SJCRH30 (cell line): ENCODE results near the gene CA7. TPM values are rescaled to one million over a fixed set of nuclear protein-coding genes. Genes with fewer than 3 reads are reported as not detected.
"Not testable (repeated sequence)": the region's sequence is repeated elsewhere in the genome, so short reads cannot be mapped to it uniquely, and the experiment has no call there.

ENCODE experiments used
- DNase-seq, 2 experiments: peaks; one replicate each; pipeline ENCODE4 v3.0.0-alpha.2; 2015 to 2020
- H3K27ac ChIP-seq: fragments of 250-450 bp; sonication (Bioruptor Pico); 2 replicates; pipeline ENCODE4 v1.5.1; 2020; ENCODE audit warnings: mild to moderate bottlenecking, moderate library complexity
- H3K27me3 ChIP-seq: fragments of 250-450 bp; sonication (Bioruptor Pico); 2 replicates; pipeline ENCODE4 v1.5.1; 2020; ENCODE audit warnings: mild to moderate bottlenecking, moderate library complexity
- H3K36me3 ChIP-seq: fragments of 250-450 bp; sonication (Bioruptor Pico); 2 replicates; pipeline ENCODE4 v1.5.1; 2020; ENCODE audit warnings: mild to moderate bottlenecking, moderate library complexity
- H3K4me1 ChIP-seq: fragments of 250-450 bp; sonication (Bioruptor Pico); 2 replicates; pipeline ENCODE4 v1.5.1; 2020; ENCODE audit warnings: mild to moderate bottlenecking, moderate library complexity
- H3K4me3 ChIP-seq: fragments of 250-450 bp; sonication (Bioruptor Pico); 2 replicates; pipeline ENCODE4 v1.5.1; 2020; ENCODE audit warnings: mild to moderate bottlenecking, moderate library complexity
- H3K9me3 ChIP-seq: fragments of 250-450 bp; sonication (Bioruptor Pico); replicated peaks from 2 replicates; pipeline ENCODE4 v1.5.1; 2020; ENCODE audit warnings: mild to moderate bottlenecking, moderate library complexity
- total RNA-seq: library from RNA; depleted of rRNA; stranded (reverse); fragments of >200 nt; shearing (Covaris generic); gene quantifications from 2 replicates; pipeline ENCODE4 v1.2.3, GENCODE V29; 2014

The CA7 gene
- total RNA-seq, 1 experiment from 2014 or later: not detected

- H3K27ac ChIP-seq: no peak overlapping the region
- no peaks in the 10 kb centered on the region for H3K4me1 ChIP-seq
- no peak overlapping the region for H3K4me3 ChIP-seq
- H3K9me3 ChIP-seq: no peaks in the 10 kb centered on the region
- no peak for DNase-seq
- H3K27me3 ChIP-seq: no peaks in the 10 kb centered on the region
- H3K36me3 ChIP-seq: no peaks in the 10 kb centered on the region
These were observed 7.2 kb downstream of the CA7 start for GRCh38 chr16:66851166-66851964.

- no peaks in the 10 kb centered on the region for H3K4me1 ChIP-seq
These were observed 9.3 kb downstream of the CA7 start for GRCh38 chr16:66853261-66854139.

GRCh38 chr16:66856184-66856730 is 12.0 kb downstream of the CA7 start:
- Histone ChIP-seq H3K36me3 (no peaks in the 10 kb centered on the region), H3K9me3 (no peaks in the 10 kb centered on the region), H3K4me1 (peaks cover 5% of the 10 kb centered on the region), H3K27ac (no peak overlapping the region), H3K4me3 (no peak overlapping the region), H3K27me3 (no peaks in the 10 kb centered on the region)
- no peak for DNase-seq

More at GRCh38 chr16:66853261-66854139, 9.3 kb downstream of the CA7 start:
- no peaks in the 10 kb centered on the region for H3K36me3 ChIP-seq
- no peak overlapping the region for H3K27ac ChIP-seq
- H3K27me3 ChIP-seq: no peaks in the 10 kb centered on the region
- no peaks in the 10 kb centered on the region for H3K9me3 ChIP-seq
- H3K4me3 ChIP-seq: no peak overlapping the region
- no peak for DNase-seq

GRCh38 chr16:66856801-66857200 is 12.6 kb downstream of the CA7 start:
- Histone ChIP-seq H3K27ac (no peak overlapping the region), H3K27me3 (no peaks in the 10 kb centered on the region), H3K4me3 (no peak overlapping the region), H3K36me3 (no peaks in the 10 kb centered on the region), H3K4me1 (peaks cover 5% of the 10 kb centered on the region), H3K9me3 (no peaks in the 10 kb centered on the region)
- no peak for DNase-seq

GRCh38 chr16:66857437-66857836 is 13.2 kb downstream of the CA7 start:
- no peaks in the 10 kb centered on the region for H3K27me3 ChIP-seq

GRCh38 chr16:66858740-66859396 is 14.7 kb downstream of the CA7 start:
- Histone ChIP-seq H3K4me3 (no peak overlapping the region), H3K27me3 (no peaks in the 10 kb centered on the region), H3K36me3 (no peaks in the 10 kb centered on the region), H3K9me3 (no peaks in the 10 kb centered on the region), H3K4me1 (peaks cover 5% of the 10 kb centered on the region), H3K27ac (no peak overlapping the region)
- DNase-seq: peak; percentile 78 to 84

More at GRCh38 chr16:66857437-66857836, 13.2 kb downstream of the CA7 start:
- H3K36me3 ChIP-seq: no peaks in the 10 kb centered on the region
- H3K27ac ChIP-seq: no peak overlapping the region
- H3K4me3 ChIP-seq: no peak overlapping the region
- no peak for DNase-seq
- no peaks in the 10 kb centered on the region for H3K9me3 ChIP-seq
- peaks cover 5% of the 10 kb centered on the region for H3K4me1 ChIP-seq

- DNase-seq: no peak
- H3K36me3 ChIP-seq: no peaks in the 10 kb centered on the region
- H3K4me1 ChIP-seq: peaks cover 5% of the 10 kb centered on the region
- H3K9me3 ChIP-seq: no peaks in the 10 kb centered on the region
- H3K27me3 ChIP-seq: no peaks in the 10 kb centered on the region
- no peak overlapping the region for H3K4me3 ChIP-seq
- no peak overlapping the region for H3K27ac ChIP-seq
These were observed 15.3 kb downstream of the CA7 start for GRCh38 chr16:66859397-66860068.

GRCh38 chr16:66862023-66862520 is 17.9 kb downstream of the CA7 start:
- DNase-seq: no peak
- Histone ChIP-seq H3K4me1 (peaks cover 5% of the 10 kb centered on the region), H3K27ac (no peak overlapping the region), H3K27me3 (no peaks in the 10 kb centered on the region), H3K4me3 (no peak overlapping the region), H3K9me3 (no peaks in the 10 kb centered on the region), H3K36me3 (no peaks in the 10 kb centered on the region)

- no peaks in the 10 kb centered on the region for H3K27me3 ChIP-seq
- no peak overlapping the region for H3K27ac ChIP-seq
- H3K9me3 ChIP-seq: no peaks in the 10 kb centered on the region
- H3K36me3 ChIP-seq: no peaks in the 10 kb centered on the region
- no peak for DNase-seq
- peaks cover 5% of the 10 kb centered on the region for H3K4me1 ChIP-seq
- H3K4me3 ChIP-seq: no peak overlapping the region
These were observed 19.5 kb downstream of the CA7 start for GRCh38 chr16:66863707-66864106.

- H3K27me3 ChIP-seq: no peaks in the 10 kb centered on the region
- H3K9me3 ChIP-seq: no peaks in the 10 kb centered on the region
- H3K4me1 ChIP-seq: peaks cover 5% of the 10 kb centered on the region
- no peak overlapping the region for H3K27ac ChIP-seq
- no peaks in the 10 kb centered on the region for H3K36me3 ChIP-seq
- no peak overlapping the region for H3K4me3 ChIP-seq
- no peak for DNase-seq
These were observed 25.2 kb downstream of the CA7 start for GRCh38 chr16:66869424-66869823.

- H3K36me3 ChIP-seq, H3K9me3 ChIP-seq, H3K27me3 ChIP-seq, DNase-seq, H3K27ac ChIP-seq, H3K4me3 ChIP-seq: not testable (repeated sequence)
- H3K4me1 ChIP-seq: peaks cover 16% of the 10 kb centered on the region
These were observed 27.1 kb downstream of the CA7 start for GRCh38 chr16:66871363-66871762.

GRCh38 chr16:66871840-66872239 is 27.6 kb downstream of the CA7 start:
- H3K9me3 ChIP-seq: no peaks in the 10 kb centered on the region
- DNase-seq: no peak
- H3K36me3 ChIP-seq: no peaks in the 10 kb centered on the region
- peaks cover 16% of the 10 kb centered on the region for H3K4me1 ChIP-seq
- no peak overlapping the region for H3K27ac ChIP-seq
- no peaks in the 10 kb centered on the region for H3K27me3 ChIP-seq
- no peak overlapping the region for H3K4me3 ChIP-seq

GRCh38 chr16:66872559-66872942 is 28.3 kb downstream of the CA7 start:
- DNase-seq: no peak
- Histone ChIP-seq H3K27me3 (no peaks in the 10 kb centered on the region), H3K4me3 (peak overlapping the region; percentile 28), H3K9me3 (no peaks in the 10 kb centered on the region), H3K27ac (no peak overlapping the region), H3K4me1 (peaks cover 16% of the 10 kb centered on the region), H3K36me3 (no peaks in the 10 kb centered on the region)
